Suppressor macrophage (primary cell): ENCODE results near the gene CMYA5.

Experiments
- DNase-seq, 4 experiments: peaks; one replicate each; pipeline ENCODE4 v3.0.0-alpha.2; 2020 to 2022

CMYA5 gene

GRCh38 chr5:79837761-79838551 is 148.3 kb downstream of the CMYA5 start:
- no peak for DNase-seq

- no peak for DNase-seq
Observed at GRCh38 chr5:79840084-79840990, 150.7 kb downstream of the CMYA5 start.

- no peak for DNase-seq
Observed at GRCh38 chr5:79841172-79841571, 151.5 kb downstream of the CMYA5 start.

- no peak for DNase-seq
Observed at GRCh38 chr5:79842006-79842881, 152.6 kb downstream of the CMYA5 start.

GRCh38 chr5:79842991-79843390 is 153.4 kb downstream of the CMYA5 start:
- no peak for DNase-seq

- no peak for DNase-seq
Observed at GRCh38 chr5:79843450-79844388, 154.1 kb downstream of the CMYA5 start.

GRCh38 chr5:79844571-79844970 is 154.9 kb downstream of the CMYA5 start:
- no peak for DNase-seq

- DNase-seq: peak; percentile 33 to 67 (median 56)
Observed at GRCh38 chr5:79845448-79846197, 156.0 kb downstream of the CMYA5 start.

GRCh38 chr5:79846198-79846521 is 156.5 kb downstream of the CMYA5 start:
- no peak for DNase-seq

- DNase-seq: no peak
Observed at GRCh38 chr5:79847561-79847960, 157.9 kb downstream of the CMYA5 start.

- no peak for DNase-seq
Observed at GRCh38 chr5:79849061-79849460, 159.4 kb downstream of the CMYA5 start.
